Measurements from ENCODE around the gene NBAS.
"Not testable (repeated sequence)": the region's sequence is repeated elsewhere in the genome, so short reads cannot be mapped to it uniquely, and the experiment has no call there.

Gene NBAS

DNA sequence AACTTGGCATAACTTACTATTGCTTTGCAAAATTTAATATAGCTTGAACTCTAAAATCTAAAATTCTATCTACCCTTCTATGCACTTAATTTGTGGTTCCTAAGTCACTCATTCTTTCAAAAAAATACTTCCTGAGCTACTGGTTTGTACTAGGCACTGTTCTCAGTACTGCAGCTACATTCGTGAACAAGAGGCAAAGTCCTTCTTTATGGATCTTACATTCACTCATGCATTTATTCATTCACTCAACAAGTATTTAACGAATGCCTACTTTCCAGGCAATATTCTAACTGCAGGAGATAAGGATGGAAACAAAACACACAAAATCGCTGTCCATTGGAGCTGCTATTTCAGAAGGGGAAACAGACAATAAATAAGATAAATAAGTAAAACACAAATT lies 104.8 kb downstream of the NBAS start:
- DNase-seq = no peak

DNA sequence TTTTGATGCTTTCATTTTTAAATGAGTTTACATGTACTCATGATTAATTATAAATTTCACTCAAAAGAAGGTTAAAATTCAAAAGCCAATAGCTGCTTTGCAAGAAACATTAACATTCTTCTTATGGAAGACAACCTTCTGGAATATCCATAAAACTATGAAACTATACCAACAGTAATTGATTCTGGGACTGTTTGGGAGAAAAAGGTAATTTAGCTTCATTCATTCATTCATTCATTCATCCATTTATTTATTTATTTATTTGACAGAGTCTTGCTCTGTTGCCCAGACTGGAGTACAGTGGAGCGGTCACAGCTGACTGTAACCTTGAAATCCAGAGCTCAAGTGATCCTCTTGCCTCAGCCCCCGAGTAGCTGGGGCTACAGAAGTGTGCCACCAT lies 110.3 kb downstream of the NBAS start:
- no peak for DNase-seq

DNA sequence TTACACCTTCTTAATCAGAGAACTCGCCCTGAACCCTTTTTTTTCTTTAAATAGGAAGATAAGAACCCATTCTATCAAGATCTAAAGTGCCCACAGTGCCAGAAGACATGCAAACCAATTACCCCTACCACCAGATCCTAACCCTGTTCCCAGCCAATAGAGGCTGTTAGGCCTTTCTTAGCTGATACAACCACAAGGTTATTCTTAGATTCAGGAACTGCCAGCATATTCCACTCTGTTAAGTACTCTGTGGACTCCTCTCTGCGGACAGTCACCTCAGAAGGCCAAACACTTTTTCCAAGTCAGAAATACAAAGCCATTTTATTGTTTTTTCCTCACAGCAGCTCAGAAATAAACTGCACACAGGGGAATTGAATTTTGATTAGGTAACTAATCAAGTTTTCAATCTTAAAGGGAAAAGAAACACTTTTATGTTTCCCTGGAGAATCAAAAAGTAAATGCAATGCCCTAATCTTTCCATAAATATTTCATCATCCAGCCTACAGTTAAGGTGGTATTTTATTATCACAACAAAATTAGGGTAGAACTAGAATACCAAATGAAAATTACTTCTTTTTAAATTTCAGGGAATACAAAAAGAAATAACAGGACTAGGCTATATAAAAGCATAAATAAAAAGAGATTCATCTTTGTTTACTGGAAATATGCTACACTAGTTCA lies 111.4 kb downstream of the NBAS start:
- DNase-seq = no peak

DNA sequence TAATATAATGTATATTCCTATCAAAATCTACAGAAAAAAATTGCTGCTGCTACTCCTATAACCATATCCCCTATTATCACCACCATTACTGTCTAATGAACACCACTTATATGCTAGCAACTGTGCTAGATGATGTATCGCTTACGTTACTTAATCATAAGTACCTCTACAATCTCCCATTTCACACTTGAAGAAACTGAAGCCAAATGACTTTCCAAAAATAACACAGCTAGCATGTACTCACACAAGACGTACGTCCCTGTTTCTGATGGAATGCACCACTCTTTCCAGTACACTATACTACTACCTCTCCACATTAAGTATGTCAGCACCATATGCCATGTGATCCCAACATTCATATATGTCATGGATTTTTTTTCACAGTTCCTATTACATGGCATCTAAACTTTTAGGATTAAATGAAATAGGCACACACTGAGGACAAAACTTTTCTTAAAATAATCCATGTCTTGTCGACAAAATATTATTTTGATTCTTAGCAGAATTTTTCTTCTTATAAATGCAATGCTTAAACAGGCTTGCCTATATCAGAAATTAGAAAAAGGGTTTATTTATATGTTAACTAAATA lies 112.8 kb downstream of the NBAS start:
- no peak for DNase-seq

DNA sequence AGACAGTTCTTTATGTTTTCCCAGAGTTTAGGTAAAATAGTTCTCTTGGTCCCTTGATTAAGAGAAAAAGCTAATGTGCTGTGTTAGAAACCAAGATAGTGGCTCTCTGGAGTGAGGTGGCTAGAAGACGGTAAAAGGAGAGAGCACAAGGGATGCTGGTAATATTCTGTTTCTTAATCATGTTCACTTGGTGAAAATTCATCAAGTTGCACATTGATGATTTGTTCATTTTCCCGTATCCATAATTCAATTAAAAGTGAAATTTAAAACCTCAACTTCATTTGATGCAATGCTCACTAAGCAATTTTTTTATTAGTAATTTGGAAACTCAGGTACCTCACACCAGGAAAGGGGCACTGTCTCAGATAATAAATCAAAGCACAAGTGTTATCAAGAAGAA lies 113.8 kb downstream of the NBAS start:
- no peak for DNase-seq

DNA sequence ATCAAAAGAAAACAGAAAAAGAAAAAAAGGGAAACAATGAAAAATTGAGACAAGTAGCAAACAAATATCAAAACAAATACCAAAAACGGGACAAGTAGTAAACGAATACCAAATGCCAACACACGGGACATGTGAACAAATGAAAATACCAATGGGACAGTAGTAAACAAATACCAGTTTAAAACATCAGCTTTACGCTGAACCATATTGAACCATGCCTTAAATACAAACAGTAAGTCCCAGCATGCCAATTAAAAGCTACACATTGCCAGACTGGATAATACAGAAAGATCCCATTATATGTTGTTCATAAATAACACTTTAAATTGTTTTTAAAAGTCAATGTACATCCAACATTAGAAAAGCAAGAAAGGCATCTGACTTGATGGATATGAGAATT lies 114.2 kb downstream of the NBAS start:
- DNase-seq = no peak

DNA sequence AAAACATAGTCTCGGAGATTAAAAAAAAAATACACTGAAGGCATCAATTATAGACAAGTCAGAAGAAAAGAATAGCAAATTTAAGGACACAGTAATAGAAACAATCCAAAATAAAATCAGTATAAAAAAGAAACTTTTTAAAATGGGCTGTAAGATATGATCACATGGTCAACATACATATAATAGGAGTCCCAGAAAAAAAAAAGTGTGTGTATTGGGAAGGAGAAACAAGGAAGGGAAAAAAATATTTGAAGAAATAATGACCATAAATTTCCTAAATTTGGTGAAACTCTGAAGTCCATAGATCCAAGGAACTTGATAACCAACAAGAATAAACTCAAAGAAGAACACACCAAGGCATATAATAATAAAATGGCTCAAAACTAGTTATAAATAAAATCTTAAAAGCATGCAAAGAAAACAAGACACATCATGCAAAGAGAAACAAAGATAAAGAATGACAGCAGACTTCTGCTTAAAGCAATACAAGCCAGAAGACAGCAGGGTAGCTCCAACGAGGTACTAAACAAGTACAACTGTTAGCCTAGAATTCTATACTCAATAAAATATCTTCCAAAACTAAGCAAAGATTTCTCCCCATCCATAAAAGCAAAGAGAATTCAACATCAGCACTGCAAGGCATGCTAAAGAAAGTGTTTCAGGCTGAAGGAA lies 115.1 kb downstream of the NBAS start:
- no peak for DNase-seq

DNA sequence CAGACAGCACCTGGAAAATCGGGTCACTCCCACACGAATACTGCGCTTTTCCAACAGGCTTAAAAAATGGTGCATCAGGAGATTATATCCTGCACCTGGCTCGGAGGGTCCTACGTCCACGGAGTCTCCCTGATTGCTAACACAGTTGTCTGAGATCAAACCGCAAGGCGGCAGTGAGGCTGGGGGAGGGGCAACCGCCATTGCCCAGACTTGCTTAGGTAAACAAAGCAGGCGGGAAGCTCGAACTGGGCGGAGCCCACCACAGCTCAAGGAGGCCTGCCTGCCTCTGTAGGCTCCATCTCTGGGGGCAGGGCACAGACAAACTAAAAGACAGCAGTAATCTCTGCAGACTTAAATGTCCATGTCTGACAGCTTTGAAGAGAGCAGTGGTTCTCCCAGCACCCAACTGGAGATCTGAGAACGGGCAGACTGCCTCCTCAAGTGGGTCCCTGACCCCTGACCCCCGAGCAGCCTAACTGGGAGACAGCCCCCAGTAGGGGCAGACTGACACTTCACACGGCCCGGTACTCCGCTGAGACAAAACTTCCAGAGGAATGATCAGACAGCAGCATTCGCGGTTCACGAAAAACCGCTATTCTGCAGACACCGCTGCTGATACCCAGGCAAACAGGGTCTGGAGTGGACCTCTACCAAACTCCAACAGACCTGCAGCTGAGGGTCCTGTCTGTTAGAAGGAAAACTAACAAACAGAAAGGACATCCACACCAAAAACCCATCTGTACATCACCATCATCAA lies 121.2 kb downstream of the NBAS start:
- DNase-seq = not testable (repeated sequence)

DNA sequence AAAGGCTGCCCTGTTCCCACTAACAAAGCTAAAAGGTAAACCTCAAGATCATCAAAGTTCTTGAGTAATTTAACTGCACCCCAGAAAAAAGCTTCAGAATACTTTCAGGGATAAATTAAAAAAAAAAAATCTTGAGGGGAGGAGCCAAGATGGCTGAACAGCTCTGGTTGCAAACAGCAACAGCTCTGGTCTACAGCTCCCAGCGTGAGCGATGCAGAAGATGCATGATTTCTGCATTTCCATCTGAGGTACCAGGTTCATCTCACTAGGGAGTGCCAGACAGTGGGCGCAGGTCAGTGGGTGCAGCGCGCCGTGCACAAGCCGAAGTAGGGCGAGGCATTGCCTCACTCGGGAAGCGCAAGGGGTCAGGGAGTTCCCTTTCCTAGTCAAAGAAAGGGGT lies 121.8 kb downstream of the NBAS start:
- DNase-seq = not testable (repeated sequence)

DNA sequence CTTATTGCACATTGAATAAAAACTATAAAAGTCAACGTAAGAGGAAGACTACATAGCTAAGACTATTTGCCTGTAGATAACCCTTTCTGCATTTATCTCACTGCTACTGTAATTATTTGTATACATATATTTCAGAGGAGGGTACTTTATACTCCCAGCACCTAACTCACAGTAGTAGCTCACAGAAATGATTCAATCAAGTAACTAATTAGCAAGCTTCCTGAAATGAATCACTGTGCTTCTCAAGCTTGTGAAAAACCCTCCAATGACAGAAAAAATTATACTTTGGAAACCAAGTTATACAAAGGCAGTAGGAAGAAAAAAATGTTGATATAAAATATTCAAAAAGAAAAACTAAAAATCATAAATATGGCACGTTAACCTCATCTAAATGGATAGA lies 124.9 kb downstream of the NBAS start:
- peak; percentile 21 for DNase-seq

DNA sequence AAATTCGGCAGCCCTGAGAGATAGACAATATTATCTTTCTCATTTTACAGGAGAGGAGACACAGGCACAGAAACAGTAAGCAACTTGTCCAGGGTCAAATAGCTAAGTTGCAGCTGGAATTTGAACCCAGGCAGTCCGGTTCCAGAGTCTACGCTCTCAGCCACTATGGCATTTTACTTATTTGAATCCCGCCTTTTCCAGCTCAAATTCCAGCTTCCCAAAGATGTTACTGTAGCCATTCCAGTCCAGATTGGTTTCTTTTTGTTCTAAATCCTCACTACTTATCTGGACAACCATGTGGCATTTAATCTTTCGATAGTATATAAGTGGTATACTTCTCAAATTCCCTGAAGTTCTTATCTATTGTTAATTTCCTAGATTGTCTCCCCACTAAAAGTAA lies 125.7 kb downstream of the NBAS start:
- no peak for DNase-seq

DNA sequence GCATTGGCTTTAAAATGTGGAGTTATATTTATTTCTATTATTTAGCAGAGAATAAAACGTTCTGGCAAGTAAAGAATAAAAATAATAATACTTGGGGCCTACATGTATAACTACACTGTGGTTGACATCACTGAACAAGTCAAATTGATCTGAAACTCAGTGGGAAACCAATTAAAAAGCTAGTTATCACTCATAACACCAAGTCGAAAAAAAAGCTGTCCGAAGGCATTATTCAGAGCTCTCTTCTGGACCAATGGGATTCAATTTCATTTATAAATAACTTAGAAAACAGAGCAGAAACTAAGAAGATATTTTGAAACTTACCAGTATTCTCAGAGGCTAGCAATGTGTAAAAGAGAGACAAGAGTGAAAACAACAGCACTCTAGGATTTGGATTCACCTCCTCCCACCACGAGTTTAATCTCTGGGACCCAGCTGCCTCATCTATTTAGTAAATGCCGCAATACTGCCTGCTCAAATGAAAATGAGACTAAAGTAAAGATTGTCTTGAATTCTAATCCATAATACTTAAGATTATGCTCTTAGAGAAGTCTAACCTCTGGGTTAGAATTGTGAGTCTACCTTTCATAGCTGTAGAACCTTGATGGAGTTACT lies 128.4 kb downstream of the NBAS start:
- no peak for DNase-seq

DNA sequence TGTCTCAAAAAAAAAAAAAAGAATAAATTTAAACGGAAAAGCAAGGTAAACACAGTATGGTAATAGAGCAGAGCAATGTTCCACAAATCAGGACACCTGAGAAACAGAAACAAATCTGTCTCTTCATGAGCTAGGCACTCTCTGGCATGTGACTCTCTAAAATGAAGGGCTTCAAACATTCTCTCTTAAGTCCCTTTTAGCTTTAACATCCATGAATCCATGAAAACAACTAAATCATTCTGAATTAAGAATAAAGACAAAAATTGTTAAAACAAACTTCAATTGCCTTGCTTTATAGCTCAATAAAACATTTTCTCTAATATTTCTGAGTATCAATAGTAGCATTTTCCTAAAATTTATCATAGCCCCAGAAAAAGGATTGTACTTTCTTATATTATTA lies 132.1 kb downstream of the NBAS start:
- no peak for DNase-seq

DNA sequence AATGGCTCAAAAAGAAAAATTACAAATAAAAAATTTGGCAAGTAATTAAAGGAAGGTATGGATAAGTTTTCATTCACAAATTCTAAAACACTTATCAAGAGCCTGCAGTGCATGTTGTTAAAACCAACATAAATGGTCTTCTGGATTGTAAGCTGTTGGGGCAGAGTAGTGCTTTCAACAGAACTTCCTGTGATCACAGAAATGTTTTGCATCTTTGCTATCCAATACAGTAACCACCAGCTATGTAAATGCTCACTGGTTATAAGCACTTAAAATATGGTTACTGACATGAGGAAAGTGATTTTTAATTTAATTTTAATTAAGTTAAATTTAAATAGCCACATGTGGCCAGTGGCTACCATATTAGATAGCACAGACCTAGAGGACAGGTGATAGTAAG lies 133.1 kb downstream of the NBAS start:
- DNase-seq = no peak

DNA sequence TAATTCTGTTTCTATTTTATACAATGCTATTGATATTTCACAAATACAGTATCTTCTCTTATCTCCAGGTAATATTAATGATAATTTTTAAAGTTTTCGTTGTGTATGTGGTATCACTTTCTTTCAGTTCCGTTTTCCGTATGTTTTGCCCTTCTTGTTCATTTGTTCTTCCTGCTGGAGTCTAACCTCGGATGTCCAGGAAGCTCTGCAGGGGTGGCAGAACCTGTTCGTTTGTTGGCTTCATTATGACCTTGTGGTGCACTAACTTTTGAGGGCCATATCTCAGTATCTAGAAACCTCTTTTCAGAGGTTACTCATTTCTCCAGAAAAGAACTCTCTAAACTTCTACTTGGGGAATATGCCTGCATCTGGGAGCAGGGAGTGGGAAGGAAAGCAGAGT lies 134.5 kb downstream of the NBAS start:
- no peak for DNase-seq

DNA sequence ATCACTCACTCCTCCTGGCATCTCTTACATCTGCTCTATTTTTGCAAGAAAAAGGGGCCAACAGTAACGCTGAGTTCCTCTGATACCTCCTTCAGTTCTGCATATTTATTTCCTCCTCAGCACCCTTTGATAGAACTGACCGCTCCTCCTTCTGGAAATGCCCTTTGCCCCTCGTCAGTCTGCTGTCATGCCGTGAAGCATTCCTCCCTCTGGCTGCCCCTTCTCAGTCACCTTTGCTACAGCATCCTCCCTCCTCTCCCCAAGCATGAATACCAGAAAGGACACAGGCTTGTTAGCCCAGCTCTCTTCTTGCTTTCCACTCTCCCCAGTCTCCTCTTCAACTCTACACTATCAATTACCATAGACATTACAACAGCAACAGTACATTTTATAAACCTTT lies 135.4 kb downstream of the NBAS start:
- no peak for DNase-seq

DNA sequence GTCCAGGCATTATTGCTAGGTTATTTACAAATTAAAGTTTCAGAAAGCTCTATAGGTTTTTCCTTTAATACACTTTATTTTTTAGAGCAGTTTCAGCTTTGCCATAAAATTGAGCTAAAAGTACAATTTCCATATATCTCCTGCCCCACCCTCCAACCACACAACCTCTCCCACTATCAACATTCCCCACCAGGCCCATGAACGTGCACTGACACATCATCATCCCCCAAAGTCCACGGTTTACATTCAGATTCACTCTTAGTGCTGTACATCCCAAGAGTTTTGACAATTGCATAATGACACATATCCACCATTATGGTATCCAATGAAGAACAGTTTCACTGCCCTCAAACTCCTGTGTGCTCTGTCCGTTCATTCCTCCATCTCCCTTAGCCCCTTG lies 139.4 kb downstream of the NBAS start:
- no peak for DNase-seq

DNA sequence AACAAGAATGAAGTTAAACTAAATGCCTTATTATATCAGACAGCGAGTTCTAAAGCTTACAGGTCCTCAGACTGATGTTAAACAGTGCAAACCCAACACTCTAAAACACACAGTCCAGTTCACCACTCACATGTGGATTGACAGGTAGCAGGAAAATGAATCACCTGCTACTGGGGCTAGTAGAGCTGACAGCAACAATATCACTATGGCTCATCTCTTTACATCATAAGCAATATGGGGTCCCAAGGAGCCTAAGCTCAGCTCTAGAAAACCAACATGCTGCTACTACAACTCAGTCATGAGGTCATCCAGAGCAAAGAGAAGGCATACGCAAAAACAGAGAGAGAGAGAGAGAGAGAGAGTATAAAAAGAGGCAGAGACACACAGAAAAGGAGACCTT lies 145.4 kb downstream of the NBAS start:
- no peak for DNase-seq

DNA sequence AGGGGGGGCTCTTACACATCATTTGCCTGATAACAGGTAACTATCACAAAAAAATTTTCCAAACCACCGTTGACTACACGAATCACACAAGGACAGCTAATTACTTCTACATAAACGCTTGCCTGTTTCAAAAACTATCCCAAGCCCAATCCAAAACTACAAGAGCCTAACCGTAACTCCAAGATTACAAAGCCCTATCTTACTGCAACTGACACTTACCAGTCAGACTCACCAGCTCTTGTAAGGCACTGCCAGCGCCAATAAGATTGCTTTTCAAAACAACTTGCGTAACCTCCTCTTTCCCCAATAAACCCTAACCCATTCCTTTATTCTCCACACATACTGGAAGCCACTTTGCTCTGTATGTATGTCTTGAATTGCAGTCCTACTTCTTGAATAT lies 148.4 kb downstream of the NBAS start:
- DNase-seq = no peak

DNA sequence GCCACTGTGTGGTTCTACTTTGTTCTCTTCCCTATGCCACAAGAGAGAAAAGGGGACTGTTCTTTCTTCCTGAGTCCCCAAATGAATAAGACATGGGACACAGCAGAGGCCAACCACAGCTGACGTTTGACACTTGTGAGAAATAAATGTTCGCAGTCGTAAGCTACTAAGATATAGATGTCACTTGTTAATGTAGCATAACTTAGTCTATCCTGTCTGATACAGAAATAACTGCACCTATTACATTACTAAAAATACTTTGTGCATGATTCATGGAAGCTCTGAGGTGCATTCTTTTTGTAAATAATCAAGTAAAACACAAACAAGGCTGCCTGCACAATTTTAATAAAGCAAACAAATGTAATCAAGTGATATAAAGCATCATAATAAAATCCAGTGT lies 148.8 kb downstream of the NBAS start:
- DNase-seq = no peak

DNA sequence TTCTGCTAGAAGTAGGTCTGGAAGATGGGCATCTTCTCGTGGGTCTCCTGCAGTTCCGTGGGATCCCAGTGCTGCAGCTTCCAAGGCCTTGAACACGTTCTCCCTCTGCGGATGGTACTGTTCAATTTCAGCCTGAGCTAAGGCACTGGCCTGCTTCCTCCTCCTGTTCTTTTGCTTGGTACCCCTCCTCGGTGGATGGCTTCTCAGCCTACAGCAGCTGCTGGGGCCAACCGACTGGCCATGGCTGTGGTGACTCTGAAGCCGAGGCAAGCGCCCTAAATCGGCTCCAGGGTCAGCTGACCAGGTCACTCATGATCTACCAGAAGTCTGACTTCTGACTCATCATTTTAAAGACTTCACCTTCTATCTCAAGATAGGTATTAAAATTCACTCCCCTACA lies 150.2 kb downstream of the NBAS start:
- no peak for DNase-seq

DNA sequence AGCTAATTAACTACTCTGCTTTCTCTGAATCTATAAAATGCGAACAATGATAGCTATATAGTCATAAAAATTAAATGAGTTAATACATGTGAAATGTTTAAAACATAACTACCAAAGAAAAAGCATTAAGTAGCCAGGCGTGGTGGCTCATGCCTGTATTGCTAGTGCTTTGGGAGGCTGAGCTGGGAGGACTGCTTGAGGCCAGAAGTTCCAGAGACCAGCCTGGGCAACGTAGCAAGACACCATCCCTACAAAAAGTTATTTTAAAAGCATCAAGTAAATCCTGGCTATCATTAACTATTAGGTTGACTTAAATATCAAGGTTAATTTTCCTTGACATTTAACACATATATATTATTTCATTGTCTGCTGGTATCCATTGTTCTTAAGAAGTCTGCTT lies 152.4 kb downstream of the NBAS start:
- no peak for DNase-seq

DNA sequence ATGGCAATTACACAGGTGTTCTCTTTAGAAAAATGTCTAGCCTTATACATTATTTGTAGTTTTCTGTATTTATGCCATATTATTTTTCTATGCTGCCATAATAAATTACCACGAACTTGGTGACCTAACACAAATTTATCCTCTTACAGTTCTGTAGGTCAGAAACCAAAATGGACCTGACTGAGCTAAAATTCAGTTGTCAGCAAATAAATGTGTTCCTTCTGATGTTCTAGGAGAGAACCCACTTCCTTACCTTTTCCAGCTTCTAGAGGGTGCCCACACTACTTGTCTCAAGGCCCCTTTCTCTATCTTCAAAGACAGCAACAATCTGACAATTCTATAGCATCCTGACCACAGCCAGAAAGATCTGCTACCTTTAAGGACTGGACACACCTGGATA lies 153.5 kb downstream of the NBAS start:
- no peak for DNase-seq

DNA sequence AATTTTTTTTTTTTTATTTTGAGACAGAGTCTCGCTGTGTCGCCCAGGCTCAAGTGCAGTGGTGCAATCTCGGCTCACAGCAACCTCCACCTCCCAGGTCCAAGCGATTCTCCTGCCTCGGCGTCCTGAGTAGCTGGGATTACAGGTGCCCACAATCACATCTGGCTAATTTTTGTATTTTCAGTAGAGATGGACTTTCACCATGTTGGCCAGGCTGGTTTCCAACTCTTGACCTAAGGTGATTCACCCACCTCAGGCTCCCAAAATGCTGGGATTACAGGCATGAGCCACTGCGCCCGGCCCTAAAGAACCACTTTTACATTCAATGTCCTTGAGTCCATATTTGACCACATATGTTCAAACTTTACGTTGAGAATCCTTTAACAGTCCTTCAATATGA lies 156.6 kb downstream of the NBAS start:
- DNase-seq = not testable (repeated sequence)
